ENCODE data around the gene MAP3K2. TPM values are rescaled to one million over a fixed set of nuclear protein-coding genes. Genes with fewer than 3 reads are reported as not detected.

MAP3K2 gene
- total RNA-seq, 1 donor from 2014 or later = 22.2 TPM

DNA sequence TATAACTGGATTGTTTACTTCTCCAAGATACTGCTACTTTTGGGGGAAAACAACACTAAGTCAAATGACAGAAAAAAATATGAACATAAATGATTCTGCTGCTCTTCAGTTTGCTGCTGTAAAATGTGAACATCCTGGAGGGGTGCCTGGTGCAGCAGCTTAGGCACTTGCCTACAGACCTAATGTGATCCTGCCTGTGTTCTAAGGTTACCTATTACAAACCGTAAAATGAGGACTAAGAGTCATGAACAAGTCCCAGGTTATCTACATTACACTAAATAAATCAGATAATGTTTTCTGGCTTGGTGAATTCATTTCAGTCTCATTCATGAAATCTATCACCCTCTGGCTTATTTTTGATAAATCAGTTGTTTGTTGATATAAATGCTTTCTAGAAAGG, 55.4 kb downstream of the MAP3K2 start:
- TF ChIP-seq, protein P1, sequence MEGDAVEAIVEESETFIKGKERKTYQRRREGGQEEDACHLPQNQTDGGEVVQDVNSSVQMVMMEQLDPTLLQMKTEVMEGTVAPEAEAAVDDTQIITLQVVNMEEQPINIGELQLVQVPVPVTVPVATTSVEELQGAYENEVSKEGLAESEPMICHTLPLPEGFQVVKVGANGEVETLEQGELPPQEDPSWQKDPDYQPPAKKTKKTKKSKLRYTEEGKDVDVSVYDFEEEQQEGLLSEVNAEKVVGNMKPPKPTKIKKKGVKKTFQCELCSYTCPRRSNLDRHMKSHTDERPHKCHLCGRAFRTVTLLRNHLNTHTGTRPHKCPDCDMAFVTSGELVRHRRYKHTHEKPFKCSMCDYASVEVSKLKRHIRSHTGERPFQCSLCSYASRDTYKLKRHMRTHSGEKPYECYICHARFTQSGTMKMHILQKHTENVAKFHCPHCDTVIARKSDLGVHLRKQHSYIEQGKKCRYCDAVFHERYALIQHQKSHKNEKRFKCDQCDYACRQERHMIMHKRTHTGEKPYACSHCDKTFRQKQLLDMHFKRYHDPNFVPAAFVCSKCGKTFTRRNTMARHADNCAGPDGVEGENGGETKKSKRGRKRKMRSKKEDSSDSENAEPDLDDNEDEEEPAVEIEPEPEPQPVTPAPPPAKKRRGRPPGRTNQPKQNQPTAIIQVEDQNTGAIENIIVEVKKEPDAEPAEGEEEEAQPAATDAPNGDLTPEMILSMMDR (IDR thresholded peaks at IDR 0.05; ENCODE audit: borderline replicate concordance) = no peak
- no peak for DNase-seq
- Histone ChIP-seq H3K27ac (replicated peaks) (no peak overlapping the region), H3K4me3 (no peak overlapping the region), H3K36me3 (peaks cover 84% of the 10 kb centered on the region), H3K4me1 (no peaks in the 10 kb centered on the region), H3K9me3 (replicated peaks) (no peaks in the 10 kb centered on the region), H3K27me3 (ENCODE audit: low read depth) (no peaks in the 10 kb centered on the region)
- intact Hi-C loops (cut with micrococcal nuclease) = no loop called here

DNA sequence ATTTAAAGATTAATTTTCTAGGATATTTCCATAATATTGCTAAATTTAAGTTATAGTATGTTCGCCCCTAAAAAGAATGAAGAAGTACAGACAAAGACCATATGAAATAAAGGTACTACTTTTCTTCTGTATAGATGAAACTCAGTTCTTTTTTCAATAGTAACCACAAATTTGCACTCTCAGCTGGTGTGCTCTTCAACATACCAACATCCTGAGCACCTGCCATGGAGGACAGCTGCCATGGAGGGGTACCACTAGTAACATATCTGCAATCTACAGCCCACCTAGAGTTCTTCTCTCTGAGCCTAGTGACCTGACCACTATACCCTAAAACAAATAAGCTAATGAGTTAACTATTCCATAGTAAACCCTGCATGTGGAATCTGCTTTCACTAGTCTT, 57.0 kb downstream of the MAP3K2 start:
- no peaks in the 10 kb centered on the region for H3K27me3 ChIP-seq (ENCODE audit: low read depth)
- no peak overlapping the region for H3K4me3 ChIP-seq
- H3K9me3 ChIP-seq (replicated peaks) = no peaks in the 10 kb centered on the region
- DNase-seq = no peak
- intact Hi-C loops (cut with micrococcal nuclease) = no loop called here
- no peak overlapping the region for H3K27ac ChIP-seq (replicated peaks)
- no peaks in the 10 kb centered on the region for H3K4me1 ChIP-seq
- H3K36me3 ChIP-seq = peaks cover 87% of the 10 kb centered on the region
- TF ChIP-seq, protein P1 (IDR thresholded peaks at IDR 0.05; ENCODE audit: borderline replicate concordance) = no peak

DNA sequence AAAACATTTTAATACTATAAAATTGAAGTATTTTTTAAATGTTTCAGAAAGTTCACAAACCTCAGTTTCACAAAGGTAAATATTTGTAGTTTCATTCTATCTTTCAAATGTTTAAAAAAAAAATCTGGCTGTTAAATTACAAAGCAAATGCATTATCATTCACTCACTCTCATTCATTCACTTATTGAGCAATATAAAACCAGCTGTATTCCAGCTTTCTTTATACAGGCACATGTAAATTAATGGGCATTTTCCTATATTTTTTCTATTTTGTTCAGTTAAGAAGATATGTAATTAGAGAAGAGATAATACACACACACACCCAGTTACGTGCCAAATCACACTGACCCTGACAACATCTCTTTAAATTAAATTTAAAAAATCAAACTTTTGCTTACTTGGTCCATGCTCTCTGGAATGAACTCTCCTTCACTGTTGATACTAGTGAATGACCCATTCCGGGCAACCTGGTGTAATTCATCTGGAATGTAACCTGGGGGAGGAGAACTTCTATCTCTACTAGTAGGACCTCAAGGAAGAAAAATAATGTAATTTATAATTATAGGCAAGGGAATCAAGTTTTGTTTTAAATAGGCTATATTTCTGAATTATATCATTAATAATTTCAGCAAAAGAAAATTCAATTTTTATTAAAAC, 61.4 kb downstream of the MAP3K2 start:
- Histone ChIP-seq H3K27me3 (ENCODE audit: low read depth) (no peaks in the 10 kb centered on the region), H3K36me3 (peaks cover 92% of the 10 kb centered on the region), H3K4me3 (no peak overlapping the region), H3K4me1 (no peaks in the 10 kb centered on the region), H3K27ac (replicated peaks) (no peak overlapping the region), H3K9me3 (replicated peaks) (no peaks in the 10 kb centered on the region)
- TF ChIP-seq, protein P1 (IDR thresholded peaks at IDR 0.05; ENCODE audit: borderline replicate concordance) = no peak
- intact Hi-C loops (cut with micrococcal nuclease) = loop anchor here (5.0 kb wide), 1 partner anchor 151 kb away; no protein-coding TSS in a partner anchor
- no peak for DNase-seq

DNA sequence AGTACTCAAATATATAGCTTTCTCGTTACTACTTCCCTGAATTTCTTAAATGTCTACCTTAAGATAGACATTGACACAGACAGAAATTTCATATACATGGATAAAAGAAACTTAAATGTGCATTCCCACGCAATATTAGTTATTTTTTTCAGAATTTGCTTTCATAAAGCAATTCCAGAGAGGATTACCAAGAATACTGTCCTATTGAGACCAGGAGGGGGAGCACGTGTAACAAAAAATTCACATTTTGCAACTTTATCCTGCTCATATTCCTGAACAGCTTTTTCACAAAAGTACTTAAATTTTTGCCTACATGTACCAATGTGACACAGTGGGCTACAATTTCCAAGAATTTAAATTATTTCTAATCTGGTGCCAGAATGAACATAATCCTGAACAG, 63.1 kb downstream of the MAP3K2 start:
- Histone ChIP-seq H3K9me3 (replicated peaks) (peaks cover 13% of the 10 kb centered on the region), H3K4me1 (no peaks in the 10 kb centered on the region), H3K36me3 (peaks cover 94% of the 10 kb centered on the region), H3K27ac (replicated peaks) (no peak overlapping the region), H3K27me3 (ENCODE audit: low read depth) (no peaks in the 10 kb centered on the region), H3K4me3 (no peak overlapping the region)
- DNase-seq = no peak
- TF ChIP-seq, protein P1 (IDR thresholded peaks at IDR 0.05; ENCODE audit: borderline replicate concordance) = peak; percentile 63
- intact Hi-C loops (cut with micrococcal nuclease) = loop anchor here (5.0 kb wide), 1 partner anchor 153 kb away; no protein-coding TSS in a partner anchor

DNA sequence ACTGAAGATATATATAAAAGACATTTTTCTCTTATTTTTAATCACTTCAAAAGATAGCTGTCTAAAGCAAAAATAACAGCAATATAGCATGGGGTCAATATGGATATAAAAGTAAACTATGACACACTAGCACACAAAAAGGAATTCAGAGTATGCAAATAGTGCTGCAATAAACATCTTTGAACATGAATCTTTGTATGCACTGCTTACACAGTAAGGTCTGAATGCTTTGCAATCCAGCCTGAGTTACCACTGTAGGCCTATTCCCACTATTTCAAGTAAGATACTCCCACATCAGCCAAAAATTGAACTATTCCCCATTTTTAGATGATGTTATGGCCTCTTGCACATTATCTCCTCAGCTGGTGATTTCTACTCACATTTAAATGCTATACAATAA, 66.5 kb downstream of the MAP3K2 start:
- H3K27ac ChIP-seq (replicated peaks) = no peak overlapping the region
- H3K4me1 ChIP-seq = no peaks in the 10 kb centered on the region
- H3K27me3 ChIP-seq (ENCODE audit: low read depth) = no peaks in the 10 kb centered on the region
- TF ChIP-seq, protein P1 (IDR thresholded peaks at IDR 0.05; ENCODE audit: borderline replicate concordance) = no peak
- peaks cover 94% of the 10 kb centered on the region for H3K36me3 ChIP-seq
- intact Hi-C loops (cut with micrococcal nuclease) = no loop called here
- H3K4me3 ChIP-seq = no peak overlapping the region
- peaks cover 13% of the 10 kb centered on the region for H3K9me3 ChIP-seq (replicated peaks)
- DNase-seq = no peak
